ENCODE data around the gene NDUFB6. TPM values are rescaled to one million over a fixed set of nuclear protein-coding genes. Genes with fewer than 3 reads are reported as not detected.

The NDUFB6 gene
- total and polyA plus RNA-seq, 10 of the 15 experiments (the other 5 are each of a cell fraction or from before 2014, with no cell fraction given): 26.3 to 269 (median 61.4) TPM

GRCh38 chr9:32573821-32574220 is 862 bp upstream of the NDUFB6 start (continued):
- TF ChIP-seq ZBTB4 (CRISPR knock-in tag; IDR thresholded peaks at IDR 0.05) (no peak), RB1 (IDR thresholded peaks at IDR 0.05; ENCODE audit: borderline replicate concordance) (no peak), RAD51 (IDR thresholded peaks at IDR 0.05) (no peak)

- SMC1A ChIA-PET (ENCODE audit: uncharacterized antibody, unreplicated experiment): interaction anchor here (0.7 to 4.0 kb wide), 22 partner anchors 9 to 396 kb away, joined by 3 to 100 read pairs (median 4); partner anchors contain the start of genes ACO1, RIGI and TOPORS
- CTCF ChIA-PET: interaction anchor here (0.5 to 4.2 kb wide), 31 partner anchors 9 to 396 kb away, joined by 3 to 182 read pairs (median 5); partner anchors contain the start of genes ACO1, RIGI, SMIM27 and TOPORS
- intact Hi-C loops (cut with micrococcal nuclease; ENCODE audit: unreplicated experiment): loop anchor here (1.0 to 5.0 kb wide), 4 partner anchors 20 to 193 kb away; partner anchors contain the start of genes SMIM27 and TOPORS
- TSS peak; percentile 77 for BruUV-seq (replicated peaks)
- Histone ChIP-seq H3K9ac (ENCODE audit: control insufficient read depth, insufficient read depth, low read length) (peak overlapping the region; percentile 88), H3K36me3 (ENCODE audit: control insufficient read depth in 2 of 2, insufficient read depth in 2 of 2, low read length in 1 of 2) (peaks cover 0 to under 1% of the 10 kb centered on the region in 2 experiments; a peak in 1 of 4 replicates), H3K4me2 (ENCODE audit: control insufficient read depth, insufficient read depth) (peak overlapping the region; percentile 83), H3K79me2 (ENCODE audit: control insufficient read depth, insufficient read depth, low read length) (peaks cover 32% of the 10 kb centered on the region), H3K27ac (ENCODE audit: control insufficient read depth, insufficient read depth) (peak overlapping the region; percentile 78), H3K4me3 (peak overlapping the region; percentile 85), H3K27me3 (replicated peaks in 1 of 2; ENCODE audit: control insufficient read depth in 2 of 2, insufficient read depth in 2 of 2, low read length in 1 of 2) (no peaks in the 10 kb centered on the region), H3K4me1 (ENCODE audit: control insufficient read depth, insufficient read depth, low read length) (no peaks in the 10 kb centered on the region; the same call in 1 of the 2 replicates), H3K9me3 (replicated peaks; ENCODE audit: control insufficient read depth, insufficient read depth, low read length) (no peaks in the 10 kb centered on the region), H2AFZ (ENCODE audit: control insufficient read depth, low read depth, low read length) (peak overlapping the region; percentile 95), H4K20me1 (ENCODE audit: control insufficient read depth, insufficient read depth) (no peaks in the 10 kb centered on the region)
- peak; percentile 96 for ATAC-seq
- RAD21 ChIA-PET (ENCODE audit: unreplicated experiment): interaction anchor here (0.8 to 12.1 kb wide), 18 partner anchors 8 to 195 kb away, joined by 3 to 368 read pairs (median 4); partner anchors contain the start of genes ACO1, RIGI, SMIM27 and TOPORS
- POLR2A ChIA-PET: interaction anchor here (0.6 to 2.1 kb wide), 5 partner anchors 16 to 427 kb away, joined by 3 to 12 read pairs (median 4); partner anchors contain the start of genes SMIM27 and TOPORS
- DNase-seq (ENCODE audit: low read depth, low spot score): peak; percentile 59
- peak; percentile 87 for FAIRE-seq
- in situ Hi-C loops (cut with MboI): no loop called here
- WGBS (ENCODE audit: insufficient coverage, insufficient replicate concordance, low lambda C conversion rate, missing lambda C conversion rate): under 1% methylated on average over 17 of the region's 17 CpGs
- TF ChIP-seq SMARCA5 (IDR thresholded peaks at IDR 0.05) (peak; percentile 58; the same call in 1 of the 2 replicates), ATF2 (IDR thresholded peaks at IDR 0.05; ENCODE audit: low read length) (no peak), ZNF622 (IDR thresholded peaks at IDR 0.05) (no peak), BCL11A (IDR thresholded peaks at IDR 0.05; ENCODE audit: low read depth, low read length) (no peak), HDAC6 (IDR thresholded peaks at IDR 0.05; ENCODE audit: unreplicated experiment) (no peak), SMAD5 (IDR thresholded peaks at IDR 0.05; ENCODE audit: low read depth) (no peak), ZBTB40 (IDR thresholded peaks at IDR 0.05; ENCODE audit: borderline replicate concordance) (no peak), TCF3 (IDR thresholded peaks at IDR 0.05; ENCODE audit: borderline replicate concordance, insufficient read depth, low read depth, low read length) (no peak)
These were observed 725 bp downstream of the NDUFB6 start for GRCh38 chr9:32571969-32572899.

All from GM12878 (cell line).